Caco-2 (cell line): ENCODE results near the gene DAGLB. TPM values are rescaled to one million over a fixed set of nuclear protein-coding genes. Genes with fewer than 3 reads are reported as not detected.
"Not testable (repeated sequence)": the region's sequence is repeated elsewhere in the genome, so short reads cannot be mapped to it uniquely, and the experiment has no call there.

Experiments
- BruUV-seq: library from RNA; stranded (reverse); fragments of 400-500 nt; replicated peaks from 2 replicates; lab custom pipeline; 2021; lab: Mats Ljungman, UMichigan
- CTCF ChIA-PET: fragments of 300-600 bp; sonication (Branson Sonifier 250); formaldehyde crosslinking; loops from one replicate; lab custom pipeline; 2022; ENCODE audit warnings: antibody characterized with exemption; lab: Charles Lee
- POLR2A ChIA-PET: fragments of 300-600 bp; sonication (Branson Sonifier 250); formaldehyde crosslinking; loops from one replicate; lab custom pipeline; 2022; ENCODE audit warnings: antibody characterized with exemption; lab: Charles Lee
- DNase-seq, 2 experiments: peaks; one replicate each; pipeline versions ENCODE4 v3.0.0 to v3.0.0-alpha.2; 2020 to 2022
- H3K27me3 ChIP-seq: replicated peaks from 2 replicates; pipeline ENCODE4 v1.6.0; 2011; ENCODE audit warnings: low read length; ENCODE audit not compliant: control insufficient read depth, insufficient read depth
- H3K36me3 ChIP-seq: 2 replicates; pipeline ENCODE4 v1.5.1; 2011; ENCODE audit warnings: low read length; ENCODE audit not compliant: control insufficient read depth, insufficient read depth
- H3K4me1 ChIP-seq: fragments of 250-450 bp; sonication (Bioruptor Pico); 2 replicates; pipeline ENCODE4 v1.5.1; 2020; ENCODE audit warnings: mild to moderate bottlenecking
- H3K4me3 ChIP-seq: 2 replicates; pipeline ENCODE4 v1.5.1; 2011; ENCODE audit warnings: low read depth, mild to moderate bottlenecking, control low read depth, low read length
- H3K9me3 ChIP-seq: fragments of 250-450 bp; sonication (Bioruptor Pico); 2 replicates; pipeline ENCODE4 v1.5.1; 2020; ENCODE audit warnings: mild to moderate bottlenecking, moderate library complexity
- H3K27ac Mint-ChIP-seq: one replicate; pipeline ENCODE4 v1.8.0; 2022; ENCODE audit warnings: mixed read lengths; ENCODE audit not compliant: unreplicated experiment
- H3K27me3 Mint-ChIP-seq: one replicate; pipeline ENCODE4 v1.8.0; 2022; ENCODE audit warnings: mixed read lengths; ENCODE audit not compliant: insufficient read depth, unreplicated experiment
- H3K36me3 Mint-ChIP-seq: one replicate; pipeline ENCODE4 v1.8.0; 2022; ENCODE audit warnings: mild to moderate bottlenecking, mixed read lengths; ENCODE audit not compliant: insufficient read depth, unreplicated experiment
- H3K4me1 Mint-ChIP-seq: one replicate; pipeline ENCODE4 v1.8.0; 2022; ENCODE audit warnings: low read depth, mixed read lengths; ENCODE audit not compliant: unreplicated experiment
- H3K4me3 Mint-ChIP-seq: one replicate; pipeline ENCODE4 v1.8.0; 2022; ENCODE audit warnings: mild to moderate bottlenecking, moderate library complexity, mixed read lengths; ENCODE audit not compliant: unreplicated experiment
- H3K9me3 Mint-ChIP-seq: one replicate; pipeline ENCODE4 v1.8.0; 2022; ENCODE audit warnings: mixed read lengths; ENCODE audit not compliant: unreplicated experiment
- CTCF ChIP-seq, 2 experiments: fragments of 200-600 bp in 1 of 2; IDR thresholded peaks; 1 replicate in 1 of 2; 2 replicates in 1 of 2; pipeline versions ENCODE4 v1.5.1 to v1.8.0; 2011 to 2022; ENCODE audit warnings: antibody characterized with exemption in 1 of 2, control low read depth in 1 of 2, inconsistent platforms in 1 of 2, low read depth in 1 of 2, low read length in 1 of 2, mild to moderate bottlenecking in 1 of 2, moderate library complexity in 1 of 2; ENCODE audit not compliant: insufficient read depth in 1 of 2, severe bottlenecking in 1 of 2, unreplicated experiment in 1 of 2
- intact Hi-C: fragments of 100-400 bp; cut with micrococcal nuclease; formaldehyde crosslinking; loops from one replicate; pipeline ENCODE4 v1.10.0; 2022; ENCODE audit not compliant: unreplicated experiment
- total RNA-seq: library from RNA; stranded (reverse); gene quantifications from 2 replicates; pipeline ENCODE4 v1.2.3, GENCODE V29; 2022

Gene DAGLB
- total RNA-seq, 1 experiment from 2014 or later: 25.8 TPM

DNA sequence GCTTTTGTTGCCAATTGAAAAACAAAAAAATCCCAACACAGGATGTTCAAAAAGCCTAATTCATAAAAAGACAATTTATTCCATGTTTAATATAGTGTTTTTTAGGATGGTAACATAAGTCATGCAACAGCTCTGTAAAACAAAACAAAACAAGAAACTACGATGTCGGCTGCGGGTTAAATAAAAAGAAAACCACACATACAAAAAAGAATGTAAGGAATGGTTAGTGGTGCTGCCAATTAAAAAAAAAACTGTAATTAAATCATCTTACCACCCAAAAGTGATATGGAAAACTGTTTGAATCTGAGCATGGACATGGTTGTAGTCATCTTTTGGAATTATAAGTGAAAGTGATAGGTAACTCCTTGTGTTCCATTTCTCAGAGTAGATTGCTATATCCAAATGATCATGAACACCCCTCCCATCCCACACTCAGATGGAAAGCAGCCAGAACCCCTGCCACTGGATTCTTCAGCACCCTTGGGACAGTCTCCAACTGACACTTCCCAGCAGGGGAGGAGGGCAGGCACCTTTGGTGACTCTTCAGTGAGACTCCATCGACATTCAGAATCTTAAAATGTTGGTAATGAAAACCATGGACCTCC lies 14.3 kb upstream of the DAGLB start:
- no peaks in the 10 kb centered on the region for H3K27me3 ChIP-seq
- H3K27me3 Mint-ChIP-seq: no peaks in the 10 kb centered on the region
- CTCF ChIA-PET: no interaction called here
- peaks cover 84% of the 10 kb centered on the region for H3K36me3 Mint-ChIP-seq
- no peaks in the 10 kb centered on the region for H3K4me1 Mint-ChIP-seq
- no peak for DNase-seq
- no peak overlapping the region for H3K4me3 Mint-ChIP-seq
- peaks cover 9% of the 10 kb centered on the region for H3K9me3 Mint-ChIP-seq
- no peak overlapping the region for H3K4me3 ChIP-seq
- H3K36me3 ChIP-seq: peaks cover 7% of the 10 kb centered on the region
- intact Hi-C loops: no loop called here
- H3K4me1 ChIP-seq: no peaks in the 10 kb centered on the region
- no peak overlapping the region for H3K27ac Mint-ChIP-seq
- BruUV-seq: TSS peak; percentile 53
- peaks cover 5% of the 10 kb centered on the region for H3K9me3 ChIP-seq
- no peak for TF ChIP-seq CTCF (IDR thresholded peaks at IDR 0.05; ENCODE audit: insufficient read depth in 1 of 2, low read depth in 1 of 2, low read length in 1 of 2, severe bottlenecking in 1 of 2, unreplicated experiment in 1 of 2)
- POLR2A ChIA-PET: no interaction called here

DNA sequence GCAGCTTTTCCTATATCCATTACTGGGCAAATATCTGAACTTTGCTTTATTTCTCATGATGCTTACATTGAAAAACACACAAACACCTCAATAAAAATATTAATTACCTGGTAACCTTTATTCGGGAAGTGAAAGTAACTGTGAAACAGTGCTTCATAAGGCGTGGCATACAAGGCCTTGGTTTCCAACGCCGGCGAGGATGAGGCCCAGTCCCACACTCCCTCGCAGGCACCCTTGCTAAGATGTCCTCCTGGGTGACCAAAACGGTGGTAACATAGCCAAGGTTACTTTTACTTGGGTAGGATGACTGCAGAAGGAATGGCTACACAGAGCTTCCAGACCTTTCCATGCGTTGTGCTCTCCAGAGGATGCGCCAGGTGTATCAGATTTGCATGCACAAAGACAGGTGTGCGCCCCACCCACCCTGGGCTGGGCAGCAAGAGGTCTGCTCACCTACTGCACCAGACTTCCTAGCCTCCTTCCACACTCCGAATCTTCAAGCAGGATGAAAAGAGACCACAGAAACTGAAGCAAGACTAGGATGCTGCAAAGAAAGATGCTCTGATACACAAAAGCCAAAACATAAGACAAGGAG lies 13.3 kb upstream of the DAGLB start:
- Histone ChIP-seq H3K27me3 (no peaks in the 10 kb centered on the region), H3K9me3 (no peaks in the 10 kb centered on the region), H3K4me1 (no peaks in the 10 kb centered on the region), H3K4me3 (no peak overlapping the region), H3K36me3 (peaks cover 2% of the 10 kb centered on the region)
- Mint-ChIP-seq H3K9me3 (peaks cover 7% of the 10 kb centered on the region), H3K27ac (no peak overlapping the region), H3K27me3 (no peaks in the 10 kb centered on the region), H3K4me3 (no peak overlapping the region), H3K36me3 (peaks cover 74% of the 10 kb centered on the region), H3K4me1 (no peaks in the 10 kb centered on the region)
- CTCF ChIA-PET: no interaction called here
- BruUV-seq: no TSS peak
- POLR2A ChIA-PET: no interaction called here
- no peak for TF ChIP-seq CTCF (IDR thresholded peaks at IDR 0.05; ENCODE audit: insufficient read depth in 1 of 2, low read depth in 1 of 2, low read length in 1 of 2, severe bottlenecking in 1 of 2, unreplicated experiment in 1 of 2)
- no peak for DNase-seq
- intact Hi-C loops: no loop called here

GRCh38 chr7:6460303-6460702 lies 12.5 kb upstream of the DAGLB start:
- no peak for TF ChIP-seq CTCF (IDR thresholded peaks at IDR 0.05; ENCODE audit: insufficient read depth in 1 of 2, low read depth in 1 of 2, low read length in 1 of 2, severe bottlenecking in 1 of 2, unreplicated experiment in 1 of 2)
- Mint-ChIP-seq H3K27ac (no peak overlapping the region), H3K27me3 (no peaks in the 10 kb centered on the region), H3K4me1 (no peaks in the 10 kb centered on the region), H3K4me3 (no peak overlapping the region), H3K9me3 (no peaks in the 10 kb centered on the region), H3K36me3 (peaks cover 67% of the 10 kb centered on the region)
- Histone ChIP-seq H3K9me3 (no peaks in the 10 kb centered on the region), H3K4me1 (no peaks in the 10 kb centered on the region), H3K4me3 (no peak overlapping the region), H3K27me3 (no peaks in the 10 kb centered on the region), H3K36me3 (peaks cover 2% of the 10 kb centered on the region; the same call in 1 of the 2 replicates)
- CTCF ChIA-PET: no interaction called here
- intact Hi-C loops: no loop called here
- no peak for DNase-seq
- POLR2A ChIA-PET: interaction anchor here (0.6 kb wide), 1 partner anchor 73 kb away, joined by 3 read pairs; no protein-coding TSS in a partner anchor
- BruUV-seq: no TSS peak

- DNase-seq, H3K27me3 Mint-ChIP-seq, H3K27ac Mint-ChIP-seq, POLR2A ChIA-PET, H3K9me3 ChIP-seq, H3K4me1 ChIP-seq, H3K9me3 Mint-ChIP-seq, H3K4me3 Mint-ChIP-seq, intact Hi-C loops, H3K4me1 Mint-ChIP-seq, BruUV-seq, H3K36me3 ChIP-seq, H3K4me3 ChIP-seq, H3K27me3 ChIP-seq: not testable (repeated sequence)
- CTCF ChIA-PET: interaction anchor here (0.6 kb wide), 1 partner anchor 100 kb away, joined by 3 read pairs; no protein-coding TSS in a partner anchor
- peaks cover 50% of the 10 kb centered on the region for H3K36me3 Mint-ChIP-seq
These were observed 10.9 kb upstream of the DAGLB start for GRCh38 chr7:6458676-6459075.
